ENCODE data around the gene ALAS2. TPM values are rescaled to one million over a fixed set of nuclear protein-coding genes. Genes with fewer than 3 reads are reported as not detected.
"Not testable (repeated sequence)": the region's sequence is repeated elsewhere in the genome, so short reads cannot be mapped to it uniquely, and the experiment has no call there.

The ALAS2 gene, protein sequence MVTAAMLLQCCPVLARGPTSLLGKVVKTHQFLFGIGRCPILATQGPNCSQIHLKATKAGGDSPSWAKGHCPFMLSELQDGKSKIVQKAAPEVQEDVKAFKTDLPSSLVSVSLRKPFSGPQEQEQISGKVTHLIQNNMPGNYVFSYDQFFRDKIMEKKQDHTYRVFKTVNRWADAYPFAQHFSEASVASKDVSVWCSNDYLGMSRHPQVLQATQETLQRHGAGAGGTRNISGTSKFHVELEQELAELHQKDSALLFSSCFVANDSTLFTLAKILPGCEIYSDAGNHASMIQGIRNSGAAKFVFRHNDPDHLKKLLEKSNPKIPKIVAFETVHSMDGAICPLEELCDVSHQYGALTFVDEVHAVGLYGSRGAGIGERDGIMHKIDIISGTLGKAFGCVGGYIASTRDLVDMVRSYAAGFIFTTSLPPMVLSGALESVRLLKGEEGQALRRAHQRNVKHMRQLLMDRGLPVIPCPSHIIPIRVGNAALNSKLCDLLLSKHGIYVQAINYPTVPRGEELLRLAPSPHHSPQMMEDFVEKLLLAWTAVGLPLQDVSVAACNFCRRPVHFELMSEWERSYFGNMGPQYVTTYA
- not detected in 2 replicates for total RNA-seq (2014; rRNA removed; shearing (Covaris generic))

DNA sequence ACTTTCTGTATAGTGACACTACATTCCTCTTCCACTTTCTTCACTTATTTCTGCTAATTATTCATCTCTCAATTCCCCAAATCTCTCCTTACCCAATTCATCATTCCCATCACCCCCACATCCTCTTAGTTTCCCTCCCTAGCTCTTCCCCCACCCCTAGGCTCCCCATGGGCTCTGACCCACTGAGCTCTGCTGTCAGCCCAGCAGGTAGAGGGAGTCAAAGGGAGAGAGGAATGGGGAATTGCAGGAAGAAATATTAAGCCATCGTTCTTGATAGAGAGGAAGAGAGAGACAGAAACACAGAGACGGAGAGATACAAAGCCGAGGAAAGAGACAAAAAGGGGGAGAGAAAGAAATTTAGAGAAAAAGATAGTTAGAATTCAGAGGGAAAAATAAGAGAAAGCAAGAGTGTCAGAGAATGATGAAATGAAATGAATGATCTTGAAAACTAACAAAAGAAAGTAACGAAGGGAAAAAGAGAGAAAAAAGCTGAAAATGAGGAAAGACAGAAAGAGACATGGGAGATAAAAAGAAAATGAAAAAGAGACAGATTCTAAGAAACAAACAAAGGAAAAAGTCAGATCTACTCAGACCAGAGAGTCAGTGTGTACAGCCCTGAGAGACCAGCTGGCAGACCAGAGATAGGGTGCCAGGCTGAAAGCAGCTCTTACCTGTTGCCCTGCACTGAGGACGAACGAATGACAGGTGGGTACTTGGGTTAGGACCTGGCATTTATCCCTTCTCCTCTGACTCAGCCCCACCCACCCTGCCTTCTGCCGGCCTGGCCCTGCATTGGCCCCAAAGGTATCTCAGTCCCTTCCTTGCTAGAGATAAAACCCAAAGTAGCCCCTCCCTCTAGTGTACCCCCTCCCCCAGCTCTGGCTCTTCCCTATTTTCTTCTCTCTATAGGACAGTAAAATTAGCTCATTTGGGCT, at the start of gene ALAS2:
TSS of gene ALAS2 (minus strand) at position 707 of the 935 bp plus-strand sequence. CDS start 4,977 bp downstream, outside the sequence.
- no peaks in the 10 kb centered on the region for H3K27me3 ChIP-seq (ENCODE audit: control insufficient read depth, insufficient read depth, low read length)
- H3K4me3 ChIP-seq (ENCODE audit: insufficient read depth, low read depth, low read length): no peak within 1 kb of the TSS
- H3K36me3 ChIP-seq (replicated peaks; ENCODE audit: control insufficient read depth, insufficient read depth, low read length): no peaks in the 10 kb centered on the region
- DNase-seq: no peak

DNA sequence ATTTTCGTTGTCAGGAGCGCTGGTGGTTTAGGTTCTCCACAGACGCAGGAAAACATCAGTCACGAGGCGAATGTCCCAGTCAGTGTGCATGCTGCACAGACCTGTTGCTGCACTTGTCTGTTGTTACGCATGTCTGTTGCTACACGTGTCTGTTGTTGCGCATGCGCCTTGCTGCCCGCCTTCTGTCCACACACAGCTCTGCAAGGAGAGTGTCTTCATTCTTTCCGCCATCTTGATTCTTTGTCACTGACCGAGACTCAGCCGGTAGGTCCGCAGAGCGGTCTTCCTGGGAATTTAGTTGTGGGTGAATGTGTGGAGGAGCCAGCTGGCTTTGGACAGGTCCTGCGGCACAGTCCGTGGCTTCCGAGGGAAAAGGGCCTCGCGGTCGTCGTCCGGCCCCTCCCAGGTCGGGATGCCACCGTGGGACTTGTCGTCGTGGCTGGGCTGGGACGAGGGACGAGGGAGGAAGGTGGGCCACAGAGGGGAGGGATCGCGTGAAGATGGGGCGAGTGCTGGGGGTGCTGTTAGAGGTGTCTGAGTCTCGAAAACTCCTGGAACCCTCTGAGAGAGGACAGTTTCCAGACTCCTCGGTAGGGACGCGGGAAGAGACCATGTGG, 44.2 kb upstream of the ALAS2 start, which contains the start of gene PAGE2B:
TSS of gene PAGE2B (plus strand) at position 180 of the 617 bp plus-strand sequence. CDS start 1,012 bp downstream, outside the sequence.
- H3K36me3 ChIP-seq (replicated peaks; ENCODE audit: control insufficient read depth, insufficient read depth, low read length): no peaks in the 10 kb centered on the region
- H3K27me3 ChIP-seq (ENCODE audit: control insufficient read depth, insufficient read depth, low read length): no peaks in the 10 kb centered on the region
- no peak for DNase-seq
- H3K4me3 ChIP-seq (ENCODE audit: insufficient read depth, low read depth, low read length): no peak within 1 kb of the TSS

DNA sequence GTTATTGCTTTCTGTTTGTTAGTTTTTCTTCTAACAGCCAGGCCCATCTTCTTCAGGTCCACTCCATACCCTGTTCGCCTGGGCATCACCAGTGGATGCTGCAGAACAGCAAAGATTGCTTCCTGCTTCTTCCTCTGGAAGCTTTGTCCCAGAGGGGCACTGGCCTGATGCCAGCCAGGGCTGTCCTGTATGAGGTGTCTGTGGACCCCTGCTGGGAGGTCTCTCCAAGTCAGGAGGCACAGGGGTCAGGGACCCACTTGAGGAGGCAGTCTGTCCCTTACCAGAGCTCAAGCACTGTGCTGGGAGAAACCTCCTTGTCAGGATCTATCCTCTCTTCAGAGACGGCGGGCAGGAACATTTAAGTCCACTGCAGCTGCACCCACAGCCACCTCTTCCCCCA, 41.5 kb upstream of the ALAS2 start:
- DNase-seq: no peak
- Histone ChIP-seq H3K27me3 (ENCODE audit: control insufficient read depth, insufficient read depth, low read length) (no peaks in the 10 kb centered on the region), H3K4me3 (ENCODE audit: insufficient read depth, low read depth, low read length) (no peak overlapping the region), H3K36me3 (replicated peaks; ENCODE audit: control insufficient read depth, insufficient read depth, low read length) (no peaks in the 10 kb centered on the region)

DNA sequence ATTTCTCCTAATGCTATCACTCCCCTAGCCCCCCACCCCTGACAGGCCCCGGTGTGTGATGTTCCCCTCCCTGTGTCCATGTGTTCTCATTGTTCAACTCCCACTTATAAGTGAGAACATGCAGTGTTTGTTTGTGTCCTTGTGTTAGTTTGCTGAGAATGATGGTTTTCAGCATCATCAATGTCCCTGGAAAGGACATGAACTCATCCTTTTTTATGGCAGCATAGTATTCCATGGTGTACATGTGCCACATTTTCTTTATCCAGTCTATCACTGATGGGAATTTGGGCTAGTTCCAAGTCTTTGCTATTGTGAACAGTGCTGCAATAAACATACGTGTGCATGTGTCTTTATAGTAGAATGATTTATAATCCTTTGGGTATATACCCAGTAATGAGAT, 36.4 kb upstream of the ALAS2 start:
- H3K4me3 ChIP-seq (ENCODE audit: insufficient read depth, low read depth, low read length); H3K27me3 ChIP-seq (ENCODE audit: control insufficient read depth, insufficient read depth, low read length); DNase-seq; H3K36me3 ChIP-seq (replicated peaks; ENCODE audit: control insufficient read depth, insufficient read depth, low read length): not testable (repeated sequence)

DNA sequence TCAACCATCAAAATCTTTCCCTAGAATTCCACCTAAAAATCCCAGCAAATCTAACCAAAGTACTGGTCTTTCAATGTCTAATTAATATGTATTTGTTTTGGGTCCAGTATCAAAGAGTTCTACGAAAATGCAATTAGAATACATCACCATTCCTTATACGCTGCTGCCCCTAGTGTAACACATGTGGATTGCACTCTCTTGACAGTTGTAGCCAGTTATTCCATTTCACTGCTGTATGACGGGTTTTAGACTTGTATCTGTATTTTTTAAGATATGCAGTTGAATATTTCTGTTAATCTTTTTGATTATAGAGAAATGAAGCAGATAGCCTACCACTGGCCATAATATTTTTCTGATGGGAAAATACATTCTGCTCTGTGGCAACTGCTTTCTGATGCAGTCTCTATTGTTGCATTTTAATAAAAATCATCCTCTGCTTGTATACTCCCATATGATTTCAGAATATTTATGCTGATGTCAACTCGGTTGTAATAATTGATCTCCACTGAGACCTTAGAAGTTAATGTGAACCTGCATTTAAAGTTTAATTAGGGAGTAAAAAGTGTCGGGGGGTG, 27.0 kb upstream of the ALAS2 start:
- H3K4me3 ChIP-seq (ENCODE audit: insufficient read depth, low read depth, low read length): no peak overlapping the region
- H3K36me3 ChIP-seq (replicated peaks; ENCODE audit: control insufficient read depth, insufficient read depth, low read length): no peaks in the 10 kb centered on the region
- peak; percentile 16 for DNase-seq

DNA sequence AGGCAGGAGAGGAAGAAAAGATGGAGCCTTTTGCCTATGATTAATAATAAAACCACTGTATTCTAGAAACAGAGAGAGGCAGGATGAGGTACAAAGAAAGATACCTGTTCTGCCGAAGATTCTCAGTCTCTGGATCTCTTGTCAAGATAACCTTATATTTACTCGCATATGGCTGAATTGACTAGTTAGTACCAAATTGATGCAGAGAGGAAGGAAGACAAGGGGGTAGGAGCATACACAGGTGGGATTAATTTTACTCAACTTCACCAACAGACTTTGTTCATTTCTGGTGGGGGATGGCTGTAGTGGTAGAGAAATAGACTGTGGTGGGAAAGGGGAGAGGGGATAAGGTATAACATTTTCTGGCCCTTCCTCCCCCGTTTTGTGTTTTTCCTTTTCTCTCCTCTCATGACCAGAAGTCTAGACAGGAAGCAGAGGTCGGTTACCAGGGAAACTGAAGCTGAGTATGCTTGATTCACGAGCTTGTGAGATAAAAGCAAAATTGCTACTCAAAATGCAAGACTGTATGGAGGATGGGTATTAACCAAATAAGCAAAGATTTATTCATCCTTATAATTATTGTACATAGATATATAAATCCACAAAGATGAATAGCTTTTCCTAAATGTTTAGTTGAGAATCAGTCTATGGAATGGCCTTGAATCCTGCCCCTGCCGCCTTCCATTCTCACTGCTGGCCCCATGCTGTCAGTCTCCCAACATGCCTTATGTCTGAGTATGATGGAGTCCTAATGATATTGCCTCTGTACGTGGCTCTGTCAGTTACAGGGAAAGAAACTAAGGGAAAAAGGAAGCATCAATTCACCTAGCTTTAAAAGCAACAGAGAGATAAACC, 26.3 kb upstream of the ALAS2 start:
- H3K36me3 ChIP-seq (replicated peaks; ENCODE audit: control insufficient read depth, insufficient read depth, low read length): no peaks in the 10 kb centered on the region
- no peaks in the 10 kb centered on the region for H3K27me3 ChIP-seq (ENCODE audit: control insufficient read depth, insufficient read depth, low read length)
- DNase-seq: no peak
- no peak overlapping the region for H3K4me3 ChIP-seq (ENCODE audit: insufficient read depth, low read depth, low read length)

More for the DNA sequence above, 27.0 kb upstream of the ALAS2 start:
- no peaks in the 10 kb centered on the region for H3K27me3 ChIP-seq (ENCODE audit: control insufficient read depth, insufficient read depth, low read length)

- not testable (repeated sequence) for DNase-seq; H3K27me3 ChIP-seq (ENCODE audit: control insufficient read depth, insufficient read depth, low read length); H3K36me3 ChIP-seq (replicated peaks; ENCODE audit: control insufficient read depth, insufficient read depth, low read length); H3K4me3 ChIP-seq (ENCODE audit: insufficient read depth, low read depth, low read length)
Observed at GRCh38 chrX:55050599-55050998, 19.8 kb upstream of the ALAS2 start.

- DNase-seq: no peak
- no peak overlapping the region for H3K4me3 ChIP-seq (ENCODE audit: insufficient read depth, low read depth, low read length)
- H3K27me3 ChIP-seq (ENCODE audit: control insufficient read depth, insufficient read depth, low read length): no peaks in the 10 kb centered on the region
- H3K36me3 ChIP-seq (replicated peaks; ENCODE audit: control insufficient read depth, insufficient read depth, low read length): no peaks in the 10 kb centered on the region
Observed at GRCh38 chrX:55041514-55041913, 10.7 kb upstream of the ALAS2 start.

- Histone ChIP-seq H3K36me3 (replicated peaks; ENCODE audit: control insufficient read depth, insufficient read depth, low read length) (no peaks in the 10 kb centered on the region), H3K4me3 (ENCODE audit: insufficient read depth, low read depth, low read length) (no peak overlapping the region), H3K27me3 (ENCODE audit: control insufficient read depth, insufficient read depth, low read length) (no peaks in the 10 kb centered on the region)
- DNase-seq: no peak
Observed at GRCh38 chrX:55039471-55039870, 8.7 kb upstream of the ALAS2 start.

GRCh38 chrX:55033429-55033828, 2.7 kb upstream of the ALAS2 start:
- DNase-seq: no peak
- Histone ChIP-seq H3K36me3 (replicated peaks; ENCODE audit: control insufficient read depth, insufficient read depth, low read length) (no peaks in the 10 kb centered on the region), H3K27me3 (ENCODE audit: control insufficient read depth, insufficient read depth, low read length) (no peaks in the 10 kb centered on the region), H3K4me3 (ENCODE audit: insufficient read depth, low read depth, low read length) (no peak overlapping the region)

GRCh38 chrX:55029291-55029690, 1.5 kb downstream of the ALAS2 start:
- DNase-seq: no peak
- no peaks in the 10 kb centered on the region for H3K36me3 ChIP-seq (replicated peaks; ENCODE audit: control insufficient read depth, insufficient read depth, low read length)
- H3K27me3 ChIP-seq (ENCODE audit: control insufficient read depth, insufficient read depth, low read length): no peaks in the 10 kb centered on the region
- no peak overlapping the region for H3K4me3 ChIP-seq (ENCODE audit: insufficient read depth, low read depth, low read length)

GRCh38 chrX:55028611-55029010, 2.2 kb downstream of the ALAS2 start:
- H3K4me3 ChIP-seq (ENCODE audit: insufficient read depth, low read depth, low read length): no peak overlapping the region
- DNase-seq: no peak
- H3K36me3 ChIP-seq (replicated peaks; ENCODE audit: control insufficient read depth, insufficient read depth, low read length): no peaks in the 10 kb centered on the region
- no peaks in the 10 kb centered on the region for H3K27me3 ChIP-seq (ENCODE audit: control insufficient read depth, insufficient read depth, low read length)

GRCh38 chrX:55028040-55028439, 2.7 kb downstream of the ALAS2 start:
- no peak for DNase-seq
- Histone ChIP-seq H3K4me3 (ENCODE audit: insufficient read depth, low read depth, low read length) (no peak overlapping the region), H3K27me3 (ENCODE audit: control insufficient read depth, insufficient read depth, low read length) (no peaks in the 10 kb centered on the region), H3K36me3 (replicated peaks; ENCODE audit: control insufficient read depth, insufficient read depth, low read length) (no peaks in the 10 kb centered on the region)
